Adipocyte (in vitro differentiated cells): ENCODE measurements around the gene TAS2R41.
"Not testable (repeated sequence)": the region's sequence is repeated elsewhere in the genome, so short reads cannot be mapped to it uniquely, and the experiment has no call there.

Experiments used
- DNase-seq: peaks from one replicate; pipeline ENCODE4 v3.0.0-alpha.2; 2015; ENCODE audit warnings: low read depth
- H3K27me3 ChIP-seq: replicated peaks from 2 replicates; pipeline ENCODE4 v1.7.0; 2013; ENCODE audit warnings: mild to moderate bottlenecking, low read length, moderate library complexity; ENCODE audit not compliant: control insufficient read depth, insufficient read depth
- H3K36me3 ChIP-seq: 2 replicates; pipeline ENCODE4 v1.7.0; 2013; ENCODE audit warnings: low read length, mild to moderate bottlenecking, moderate library complexity; ENCODE audit not compliant: control insufficient read depth, insufficient read depth, severe bottlenecking
- H3K4me1 ChIP-seq: 2 replicates; pipeline ENCODE4 v1.7.0; 2013; ENCODE audit warnings: mild to moderate bottlenecking, low read length, moderate library complexity; ENCODE audit not compliant: control insufficient read depth, insufficient read depth
- H3K4me3 ChIP-seq: 2 replicates; pipeline ENCODE4 v1.7.0; 2013; ENCODE audit warnings: mild to moderate bottlenecking, low read length, moderate library complexity
- H3K9ac ChIP-seq: 2 replicates; pipeline ENCODE4 v1.7.0; 2013; ENCODE audit warnings: mild to moderate bottlenecking, low read length, moderate library complexity
- H3K9me3 ChIP-seq: 2 replicates; pipeline ENCODE4 v1.7.0; 2013; ENCODE audit warnings: mild to moderate bottlenecking, low read length, moderate library complexity; ENCODE audit not compliant: control insufficient read depth

Gene TAS2R41

GRCh38 chr7:143522309-143522916 is 44.7 kb downstream of the TAS2R41 start:
- H3K9me3 ChIP-seq, H3K36me3 ChIP-seq, H3K27me3 ChIP-seq, H3K9ac ChIP-seq, H3K4me1 ChIP-seq, H3K4me3 ChIP-seq, DNase-seq: not testable (repeated sequence)
